ENCODE results near the gene CFAP97D1. TPM values are rescaled to one million over a fixed set of nuclear protein-coding genes. Genes with fewer than 3 reads are reported as not detected.
"Not testable (repeated sequence)": the region's sequence is repeated elsewhere in the genome, so short reads cannot be mapped to it uniquely, and the experiment has no call there.

CFAP97D1 gene
- polyA plus RNA-seq, 1 donor = 0.04 TPM

DNA sequence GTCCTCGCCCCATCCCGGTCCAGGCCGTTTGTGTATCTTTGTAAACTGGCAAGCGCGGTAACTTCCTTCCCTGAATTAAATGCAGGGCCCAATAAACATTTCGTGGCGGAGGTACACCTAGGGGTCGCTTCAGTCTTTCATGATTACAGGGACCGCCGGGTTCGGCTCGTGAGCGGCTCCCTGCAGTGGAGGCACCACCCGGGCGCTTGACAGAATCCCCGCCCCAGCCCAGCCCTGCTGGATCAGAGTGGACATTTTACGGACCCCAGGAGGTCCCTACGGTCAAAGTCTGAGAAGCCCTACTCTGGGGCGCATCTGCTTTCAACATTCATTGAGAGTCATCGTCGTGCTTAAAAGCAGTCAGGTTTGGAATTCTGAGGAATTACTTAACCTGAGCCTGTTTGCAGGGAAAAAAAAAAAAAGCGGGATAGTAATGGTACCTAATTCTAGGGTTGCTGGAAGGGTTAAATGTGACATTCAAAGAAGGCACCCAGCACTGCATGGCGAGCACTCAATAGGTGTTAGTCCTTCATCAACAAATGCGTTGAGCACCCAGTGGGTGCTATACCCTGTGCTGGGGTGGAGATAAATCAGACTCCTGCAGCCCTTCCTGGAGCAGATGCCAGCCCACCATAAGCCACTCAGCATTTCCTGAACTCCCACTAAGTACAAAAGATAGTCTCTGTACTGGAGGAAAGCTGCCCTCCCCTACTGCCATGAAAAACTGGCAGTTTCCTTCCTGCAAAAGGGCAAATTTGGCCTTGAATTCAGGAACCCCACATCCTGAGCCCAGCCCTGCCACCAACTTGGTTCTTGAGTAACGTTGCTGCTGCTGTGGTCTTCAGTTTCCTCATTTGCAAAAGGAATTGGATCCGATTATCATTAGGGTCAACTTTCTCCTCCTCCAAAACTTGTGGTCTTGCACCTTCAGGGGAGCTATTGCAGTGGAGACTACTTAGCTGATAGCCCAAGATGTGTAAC, 800 bp upstream of the CFAP97D1 start:
- peaks cover 21% of the 10 kb centered on the region for H3K4me1 ChIP-seq (ENCODE audit: control insufficient read depth, insufficient read depth, low read length)
- H3K9me3 ChIP-seq (ENCODE audit: control insufficient read depth, low read depth, low read length) = no peaks in the 10 kb centered on the region
- H3K27ac ChIP-seq (ENCODE audit: low read length) = peak overlapping the region; percentile 77
- DNase-seq = no peak
- H3K27me3 ChIP-seq (ENCODE audit: control insufficient read depth, insufficient read depth, low read length) = peaks cover 8% of the 10 kb centered on the region
- peak overlapping the region; percentile 74 for H3K4me3 ChIP-seq (ENCODE audit: low read length)
- peaks cover 26% of the 10 kb centered on the region for H3K36me3 ChIP-seq (ENCODE audit: control insufficient read depth, insufficient read depth, low read length)
- WGBS (ENCODE audit: insufficient coverage, low lambda C conversion rate) = 40% methylated on average over 3 of the region's 26 CpGs

DNA sequence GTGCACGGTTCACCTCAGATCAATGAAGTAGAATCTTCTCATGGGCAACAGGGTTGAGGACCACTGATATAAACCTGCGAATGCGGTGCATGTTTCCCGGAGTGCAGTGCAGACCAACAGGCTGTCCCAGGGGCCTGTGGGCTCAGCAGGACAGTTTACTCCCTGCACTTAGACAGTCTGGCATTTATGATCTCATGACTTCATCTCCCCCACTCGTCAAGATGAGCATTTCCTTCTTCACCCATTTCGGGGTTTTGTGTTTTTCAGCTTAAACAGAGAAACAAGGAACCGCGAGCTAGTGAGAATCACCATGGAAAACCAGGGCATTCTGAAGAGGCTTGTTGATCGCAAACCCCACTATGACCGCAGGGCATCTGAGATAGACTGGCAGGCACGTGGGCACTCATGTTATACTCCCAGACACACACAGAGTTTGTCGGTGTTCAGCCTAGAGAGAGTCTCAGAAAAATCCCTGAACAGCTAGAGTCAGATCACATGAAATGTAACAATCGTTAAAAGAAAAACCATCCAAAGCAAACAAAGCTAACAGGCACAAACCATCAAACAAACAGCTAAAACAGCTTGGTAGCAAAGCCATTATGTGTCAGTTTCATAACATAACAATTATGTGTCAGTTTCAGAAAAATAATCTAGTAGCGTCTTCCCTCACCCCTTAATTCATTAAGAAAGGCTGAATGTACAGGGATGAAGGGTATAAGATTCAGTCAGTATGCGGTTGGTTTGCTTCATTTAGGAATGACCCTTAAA, 2.9 kb downstream of the CFAP97D1 start:
- Histone ChIP-seq H3K27me3 (ENCODE audit: control insufficient read depth, insufficient read depth, low read length) (peaks cover 8% of the 10 kb centered on the region), H3K9me3 (ENCODE audit: control insufficient read depth, low read depth, low read length) (no peaks in the 10 kb centered on the region), H3K27ac (ENCODE audit: low read length) (no peak overlapping the region), H3K36me3 (ENCODE audit: control insufficient read depth, insufficient read depth, low read length) (no peaks in the 10 kb centered on the region), H3K4me1 (ENCODE audit: control insufficient read depth, insufficient read depth, low read length) (peaks cover 16% of the 10 kb centered on the region), H3K4me3 (ENCODE audit: low read length) (no peak overlapping the region)
- DNase-seq = no peak
- 80% methylated on average over 1 of the region's 15 CpGs for WGBS (ENCODE audit: insufficient coverage, low lambda C conversion rate)

DNA sequence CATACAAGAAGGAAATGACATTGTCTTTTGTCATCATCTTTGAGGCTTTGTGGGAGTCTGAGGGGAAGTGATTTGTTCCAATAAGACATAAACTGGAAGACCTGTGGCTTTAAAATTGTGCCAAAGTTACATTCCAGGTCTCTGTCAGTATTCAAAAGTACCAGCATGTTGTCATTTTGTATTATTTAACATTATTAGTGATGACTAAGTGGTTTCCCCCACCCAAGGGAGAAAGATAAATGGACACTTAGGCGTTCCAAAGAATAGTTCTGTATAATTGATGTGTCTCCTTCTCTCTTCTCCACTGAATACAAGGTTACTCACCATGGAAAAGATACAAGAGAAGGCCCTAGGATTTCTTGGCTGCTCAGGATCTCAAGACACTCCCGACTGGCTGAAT, 3.8 kb downstream of the CFAP97D1 start:
- no CpG with 5 or more reads among the region's 2 CpGs for WGBS (ENCODE audit: insufficient coverage, low lambda C conversion rate)
- Histone ChIP-seq H3K4me1 (ENCODE audit: control insufficient read depth, insufficient read depth, low read length) (peaks cover 15% of the 10 kb centered on the region), H3K9me3 (ENCODE audit: control insufficient read depth, low read depth, low read length) (no peaks in the 10 kb centered on the region), H3K27me3 (ENCODE audit: control insufficient read depth, insufficient read depth, low read length) (peaks cover 8% of the 10 kb centered on the region), H3K27ac (ENCODE audit: low read length) (no peak overlapping the region), H3K36me3 (ENCODE audit: control insufficient read depth, insufficient read depth, low read length) (no peaks in the 10 kb centered on the region), H3K4me3 (ENCODE audit: low read length) (no peak overlapping the region)
- DNase-seq = no peak

DNA sequence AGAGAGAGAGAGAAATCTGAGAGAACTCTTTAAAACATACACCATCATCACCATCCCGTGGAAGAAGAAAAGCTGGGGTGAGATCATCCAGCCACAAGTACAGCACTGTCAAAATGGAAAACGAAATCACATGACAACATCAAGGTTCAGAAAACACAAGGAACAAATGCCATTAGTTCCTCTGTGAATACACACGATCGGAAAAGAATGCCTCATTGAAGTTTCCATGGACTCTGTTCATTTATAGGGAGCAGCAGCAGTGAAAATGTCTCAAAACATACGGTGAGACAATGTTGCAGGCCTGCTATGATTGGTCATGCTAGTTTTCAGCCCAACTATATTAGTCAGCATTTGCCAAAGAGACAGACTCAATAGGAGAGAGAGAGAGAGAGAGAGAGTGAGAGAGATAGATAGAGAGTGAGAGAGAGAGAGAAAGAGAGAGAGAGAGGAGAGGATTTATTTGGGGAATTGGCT, 4.4 kb downstream of the CFAP97D1 start:
- Histone ChIP-seq H3K9me3 (ENCODE audit: control insufficient read depth, low read depth, low read length) (peaks cover 3% of the 10 kb centered on the region), H3K27me3 (ENCODE audit: control insufficient read depth, insufficient read depth, low read length) (peaks cover 8% of the 10 kb centered on the region), H3K36me3 (ENCODE audit: control insufficient read depth, insufficient read depth, low read length) (no peaks in the 10 kb centered on the region), H3K4me3 (ENCODE audit: low read length) (no peak overlapping the region), H3K27ac (ENCODE audit: low read length) (no peak overlapping the region), H3K4me1 (ENCODE audit: control insufficient read depth, insufficient read depth, low read length) (peaks cover 9% of the 10 kb centered on the region)
- DNase-seq = no peak
- WGBS (ENCODE audit: insufficient coverage, low lambda C conversion rate) = no CpG with 5 or more reads among the region's 5 CpGs

DNA sequence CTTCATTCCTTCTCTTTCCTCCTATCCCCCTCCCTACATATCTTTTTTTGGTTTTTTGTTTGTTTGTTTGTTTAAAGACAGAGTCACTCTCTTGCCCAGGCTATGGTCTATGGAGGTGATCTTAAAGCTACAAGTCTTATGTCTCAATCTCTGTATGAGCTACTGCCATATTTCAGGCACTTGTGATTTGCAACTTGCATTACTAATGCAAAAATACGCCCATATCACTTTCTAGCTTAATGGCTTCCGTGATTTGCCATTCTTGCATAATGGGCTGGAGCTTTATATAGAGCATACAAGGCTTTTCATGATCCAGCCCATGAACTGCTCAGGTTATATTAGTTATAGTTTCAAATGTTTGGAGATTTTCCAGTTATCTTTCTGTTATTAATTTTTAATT, 7.5 kb downstream of the CFAP97D1 start:
- H3K4me3 ChIP-seq (ENCODE audit: low read length) = no peak overlapping the region
- peaks cover 4% of the 10 kb centered on the region for H3K27me3 ChIP-seq (ENCODE audit: control insufficient read depth, insufficient read depth, low read length)
- H3K4me1 ChIP-seq (ENCODE audit: control insufficient read depth, insufficient read depth, low read length) = no peaks in the 10 kb centered on the region
- no peaks in the 10 kb centered on the region for H3K36me3 ChIP-seq (ENCODE audit: control insufficient read depth, insufficient read depth, low read length)
- no peak for DNase-seq
- peaks cover 3% of the 10 kb centered on the region for H3K9me3 ChIP-seq (ENCODE audit: control insufficient read depth, low read depth, low read length)
- WGBS (ENCODE audit: insufficient coverage, low lambda C conversion rate) = no CpG with 5 or more reads among the region's 2 CpGs
- no peak overlapping the region for H3K27ac ChIP-seq (ENCODE audit: low read length)

GRCh38 chr17:43788540-43788939, 8.3 kb downstream of the CFAP97D1 start:
- no CpG with 5 or more reads among the region's 5 CpGs for WGBS (ENCODE audit: insufficient coverage, low lambda C conversion rate)
- peaks cover 3% of the 10 kb centered on the region for H3K9me3 ChIP-seq (ENCODE audit: control insufficient read depth, low read depth, low read length)
- H3K27ac ChIP-seq (ENCODE audit: low read length) = no peak overlapping the region
- H3K4me3 ChIP-seq (ENCODE audit: low read length) = no peak overlapping the region
- no peaks in the 10 kb centered on the region for H3K27me3 ChIP-seq (ENCODE audit: control insufficient read depth, insufficient read depth, low read length)
- no peaks in the 10 kb centered on the region for H3K36me3 ChIP-seq (ENCODE audit: control insufficient read depth, insufficient read depth, low read length)
- DNase-seq = no peak
- no peaks in the 10 kb centered on the region for H3K4me1 ChIP-seq (ENCODE audit: control insufficient read depth, insufficient read depth, low read length)

DNA sequence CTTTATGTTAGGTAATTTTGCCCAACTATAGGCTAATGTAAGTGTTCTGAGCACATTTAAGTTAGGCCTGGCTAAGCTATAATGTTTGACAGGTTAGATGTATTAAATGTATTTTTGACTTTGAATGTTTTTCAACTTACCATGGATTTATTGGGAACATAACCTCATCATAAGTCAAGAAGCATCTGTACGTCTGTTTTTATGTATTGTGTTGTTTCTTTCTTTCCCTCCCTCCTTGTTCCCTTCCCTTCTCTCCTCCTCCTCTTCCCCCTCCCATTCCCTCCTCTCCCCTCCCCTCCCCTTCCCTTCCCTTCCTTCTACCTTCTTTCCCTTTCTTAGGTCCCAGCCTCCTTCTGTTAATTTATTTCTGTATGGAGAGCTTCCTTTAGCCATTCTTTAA, 9.2 kb downstream of the CFAP97D1 start:
- Histone ChIP-seq H3K27ac (ENCODE audit: low read length) (no peak overlapping the region), H3K9me3 (ENCODE audit: control insufficient read depth, low read depth, low read length) (peaks cover 3% of the 10 kb centered on the region), H3K4me1 (ENCODE audit: control insufficient read depth, insufficient read depth, low read length) (no peaks in the 10 kb centered on the region), H3K36me3 (ENCODE audit: control insufficient read depth, insufficient read depth, low read length) (no peaks in the 10 kb centered on the region), H3K27me3 (ENCODE audit: control insufficient read depth, insufficient read depth, low read length) (no peaks in the 10 kb centered on the region), H3K4me3 (ENCODE audit: low read length) (no peak overlapping the region)
- DNase-seq = no peak
- 100% methylated on average over 1 of the region's 1 CpG for WGBS (ENCODE audit: insufficient coverage, low lambda C conversion rate)

DNA sequence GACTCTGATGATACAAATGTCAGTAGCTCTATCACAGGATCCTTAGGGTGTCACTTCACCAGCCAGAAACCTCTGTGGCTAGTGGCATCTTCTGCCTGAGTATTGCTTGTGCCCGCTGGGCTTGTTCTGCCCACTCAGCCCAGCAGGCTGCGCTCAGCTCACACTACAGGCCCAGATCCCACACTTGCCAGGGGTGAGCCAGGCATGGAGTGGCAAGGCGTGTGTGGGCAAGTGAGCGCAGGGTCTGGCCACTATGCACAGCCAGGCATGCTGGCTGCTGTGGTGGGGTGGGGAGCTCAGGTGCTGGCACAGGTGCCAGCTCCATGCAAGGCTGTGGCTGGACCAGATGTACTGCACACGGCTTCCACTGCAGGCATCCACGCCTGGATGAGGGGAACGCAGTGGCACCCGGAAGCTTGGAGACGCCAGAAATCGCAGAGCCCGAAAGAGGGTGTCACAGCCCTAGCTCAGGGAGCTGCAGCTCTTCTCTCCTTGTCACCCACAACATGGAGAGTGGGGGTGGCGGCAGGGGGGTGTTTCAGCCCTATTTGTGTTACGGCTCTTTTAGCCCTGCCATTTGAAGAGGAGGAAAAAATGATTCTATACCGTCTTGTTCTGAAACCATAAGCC, 10.2 kb downstream of the CFAP97D1 start:
- WGBS (ENCODE audit: insufficient coverage, low lambda C conversion rate) = no CpG with 5 or more reads among the region's 14 CpGs
- no peaks in the 10 kb centered on the region for H3K4me1 ChIP-seq (ENCODE audit: control insufficient read depth, insufficient read depth, low read length)
- DNase-seq = no peak
- no peaks in the 10 kb centered on the region for H3K27me3 ChIP-seq (ENCODE audit: control insufficient read depth, insufficient read depth, low read length)
- peaks cover 3% of the 10 kb centered on the region for H3K9me3 ChIP-seq (ENCODE audit: control insufficient read depth, low read depth, low read length)
- no peak overlapping the region for H3K27ac ChIP-seq (ENCODE audit: low read length)
- no peak overlapping the region for H3K4me3 ChIP-seq (ENCODE audit: low read length)
- no peaks in the 10 kb centered on the region for H3K36me3 ChIP-seq (ENCODE audit: control insufficient read depth, insufficient read depth, low read length)

- WGBS (ENCODE audit: insufficient coverage, low lambda C conversion rate) = no CpG with 5 or more reads among the region's 3 CpGs
- no peak overlapping the region for H3K27ac ChIP-seq (ENCODE audit: low read length)
- no peaks in the 10 kb centered on the region for H3K4me1 ChIP-seq (ENCODE audit: control insufficient read depth, insufficient read depth, low read length)
- peak; percentile 57 to 80 for DNase-seq
- no peaks in the 10 kb centered on the region for H3K36me3 ChIP-seq (ENCODE audit: control insufficient read depth, insufficient read depth, low read length)
- H3K27me3 ChIP-seq (ENCODE audit: control insufficient read depth, insufficient read depth, low read length) = no peaks in the 10 kb centered on the region
- H3K9me3 ChIP-seq (ENCODE audit: control insufficient read depth, low read depth, low read length) = peaks cover 3% of the 10 kb centered on the region
- H3K4me3 ChIP-seq (ENCODE audit: low read length) = no peak overlapping the region
Measured at GRCh38 chr17:43791589-43791988, 11.4 kb downstream of the CFAP97D1 start.

DNA sequence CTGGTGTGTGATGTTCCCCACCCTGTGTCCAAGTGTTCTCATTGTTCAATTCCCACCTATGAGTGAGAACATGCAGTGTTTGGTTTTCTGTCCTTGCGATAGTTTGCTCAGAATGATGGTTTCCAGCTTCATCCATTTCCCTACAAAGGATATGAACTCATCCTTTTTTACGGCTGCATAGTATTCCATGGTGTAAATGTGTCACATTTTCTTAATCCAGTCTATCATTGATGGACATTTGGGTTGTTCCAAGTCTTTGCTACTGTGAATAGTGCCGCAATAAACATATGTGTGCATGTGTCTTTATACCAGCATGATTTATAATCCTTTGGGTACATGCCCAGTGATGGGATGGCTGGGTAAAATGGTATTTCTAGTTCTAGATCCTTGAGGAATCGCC, 12.4 kb downstream of the CFAP97D1 start:
- H3K4me1 ChIP-seq (ENCODE audit: control insufficient read depth, insufficient read depth, low read length) = not testable (repeated sequence)

More for the DNA sequence above, 12.4 kb downstream of the CFAP97D1 start:
- not testable (repeated sequence) for H3K27ac ChIP-seq (ENCODE audit: low read length); DNase-seq; H3K4me3 ChIP-seq (ENCODE audit: low read length); H3K9me3 ChIP-seq (ENCODE audit: control insufficient read depth, low read depth, low read length); H3K36me3 ChIP-seq (ENCODE audit: control insufficient read depth, insufficient read depth, low read length); H3K27me3 ChIP-seq (ENCODE audit: control insufficient read depth, insufficient read depth, low read length)
- WGBS (ENCODE audit: insufficient coverage, low lambda C conversion rate) = no CpG with 5 or more reads among the region's 4 CpGs

Measured in large intestine (tissue), 3 donors.